Fibroblast of lung (primary cell): Measurements from ENCODE around the gene CX3CR1. TPM values are rescaled to one million over a fixed set of nuclear protein-coding genes. Genes with fewer than 3 reads are reported as not detected.

ENCODE experiments used
- DNase-seq, 2 donors: peaks; one replicate each; pipeline versions ENCODE4 v3.0.0 to v3.0.0-alpha.2; 2010; ENCODE audit warnings: low read depth in 2 of 2
- H2AFZ ChIP-seq: 2 replicates; pipeline ENCODE4 v1.5.1; 2012; ENCODE audit warnings: low read length, control low read depth, inconsistent platforms
- H3K27ac ChIP-seq: 2 replicates; pipeline ENCODE4 v1.5.1; 2011; ENCODE audit warnings: low read length, control low read depth; ENCODE audit not compliant: insufficient read depth
- H3K27me3 ChIP-seq: 2 replicates; pipeline ENCODE4 v1.5.1; 2011; ENCODE audit warnings: mild to moderate bottlenecking, low read length; ENCODE audit not compliant: control insufficient read depth, insufficient read depth
- H3K36me3 ChIP-seq: 2 replicates; pipeline ENCODE4 v1.5.1; 2011; ENCODE audit warnings: low read length; ENCODE audit not compliant: control insufficient read depth, insufficient read depth
- H3K4me1 ChIP-seq: 2 replicates; pipeline ENCODE4 v1.5.1; 2011; ENCODE audit warnings: low read length; ENCODE audit not compliant: control insufficient read depth, insufficient read depth; ENCODE audit errors: extremely low read depth
- H3K4me2 ChIP-seq: 2 replicates; pipeline ENCODE4 v1.5.1; 2011; ENCODE audit warnings: low read length, control low read depth; ENCODE audit not compliant: insufficient read depth; ENCODE audit errors: extremely low read depth
- H3K4me3 ChIP-seq, 4 experiments: fragments of 200-600 bp in 1 of 4; sonication (generic) in 1 of 4; replicated peaks in 1 of 4; 2 replicates each; pipeline ENCODE4 v1.5.1; 2011 to 2016; ENCODE audit warnings: low read length in 4 of 4, low read depth in 3 of 4, mild to moderate bottlenecking in 3 of 4, control low read depth in 2 of 4, inconsistent platforms in 1 of 4, mixed read lengths in 1 of 4; ENCODE audit not compliant: insufficient read depth in 1 of 4; ENCODE audit errors: control extremely low read depth in 1 of 4
- H3K79me2 ChIP-seq: 2 replicates; pipeline ENCODE4 v1.5.1; 2012; ENCODE audit warnings: mild to moderate bottlenecking, low read length, inconsistent platforms; ENCODE audit not compliant: control insufficient read depth, insufficient read depth
- H3K9ac ChIP-seq: 2 replicates; pipeline ENCODE4 v1.5.1; 2011; ENCODE audit warnings: mild to moderate bottlenecking, low read length, control low read depth; ENCODE audit not compliant: insufficient read depth
- H3K9me3 ChIP-seq: 2 replicates; pipeline ENCODE4 v1.5.1; 2012; ENCODE audit warnings: low read depth, low read length; ENCODE audit not compliant: control insufficient read depth, insufficient read depth
- H4K20me1 ChIP-seq: 2 replicates; pipeline ENCODE4 v1.5.1; 2011; ENCODE audit warnings: low read length; ENCODE audit not compliant: control insufficient read depth, insufficient read depth; ENCODE audit errors: extremely low read depth
- EZH2 ChIP-seq: IDR thresholded peaks from 2 replicates; pipeline ENCODE4 v1.5.1; 2012; ENCODE audit warnings: low read length, control low read depth, mild to moderate bottlenecking; ENCODE audit errors: missing control alignments
- polyA plus RNA-seq, 2 donors: library from polyadenylated mRNA; depleted of rRNA in 1 of 2; stranded (reverse) in 1 of 2; unstranded in 1 of 2; fragments of >200 nt; gene quantifications; 2 replicates each; pipeline ENCODE4 v1.2.1, GENCODE V29; 2011 to 2012; ENCODE audit warnings: missing spikeins in 1 of 2
- total RNA-seq: library from RNA; depleted of rRNA; stranded (reverse); fragments of >200 nt; gene quantifications from 2 replicates; pipeline ENCODE4 v1.2.1, GENCODE V29; 2014
- TF ChIP-seq, protein P1 (sequence below), 2 donors: IDR thresholded peaks in 1 of 2; conservative IDR thresholded peaks in 1 of 2; 1 replicate in 1 of 2; 2 replicates in 1 of 2; pipeline ENCODE4 v1.5.1; 2011 to 2012; ENCODE audit warnings: low read length in 2 of 2, control low read depth in 1 of 2, inconsistent platforms in 1 of 2, low read depth in 1 of 2, mild to moderate bottlenecking in 1 of 2

CX3CR1 gene
- total and polyA plus RNA-seq, 2 donors (not counting 1 experiment from before 2014, with no cell fraction given): under 0.01 TPM; not detected in 1

DNA sequence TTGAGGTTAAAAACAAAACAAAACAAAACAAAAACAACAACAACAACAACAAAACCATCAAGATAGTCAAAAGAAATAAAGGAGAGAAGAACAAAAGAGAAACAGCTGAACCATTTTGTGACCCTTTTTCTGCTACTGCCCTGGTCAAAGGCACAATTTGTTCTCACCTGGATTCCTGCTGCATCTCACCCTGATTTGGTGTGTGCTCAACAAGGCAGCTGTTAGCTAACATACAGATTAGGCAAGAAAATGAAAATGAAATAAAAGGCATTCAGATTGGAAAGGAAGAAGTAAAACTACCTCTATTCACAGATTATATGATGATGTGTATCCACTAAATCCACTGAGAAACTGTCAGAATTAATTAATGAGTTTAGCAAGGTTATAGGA lies 58.7 kb downstream of the CX3CR1 start:
- no peaks in the 10 kb centered on the region for H3K27me3 ChIP-seq
- H4K20me1 ChIP-seq: no peaks in the 10 kb centered on the region
- H3K4me3 ChIP-seq: no peak overlapping the region
- H3K79me2 ChIP-seq: no peaks in the 10 kb centered on the region
- no peaks in the 10 kb centered on the region for H3K36me3 ChIP-seq
- TF ChIP-seq, protein P1, sequence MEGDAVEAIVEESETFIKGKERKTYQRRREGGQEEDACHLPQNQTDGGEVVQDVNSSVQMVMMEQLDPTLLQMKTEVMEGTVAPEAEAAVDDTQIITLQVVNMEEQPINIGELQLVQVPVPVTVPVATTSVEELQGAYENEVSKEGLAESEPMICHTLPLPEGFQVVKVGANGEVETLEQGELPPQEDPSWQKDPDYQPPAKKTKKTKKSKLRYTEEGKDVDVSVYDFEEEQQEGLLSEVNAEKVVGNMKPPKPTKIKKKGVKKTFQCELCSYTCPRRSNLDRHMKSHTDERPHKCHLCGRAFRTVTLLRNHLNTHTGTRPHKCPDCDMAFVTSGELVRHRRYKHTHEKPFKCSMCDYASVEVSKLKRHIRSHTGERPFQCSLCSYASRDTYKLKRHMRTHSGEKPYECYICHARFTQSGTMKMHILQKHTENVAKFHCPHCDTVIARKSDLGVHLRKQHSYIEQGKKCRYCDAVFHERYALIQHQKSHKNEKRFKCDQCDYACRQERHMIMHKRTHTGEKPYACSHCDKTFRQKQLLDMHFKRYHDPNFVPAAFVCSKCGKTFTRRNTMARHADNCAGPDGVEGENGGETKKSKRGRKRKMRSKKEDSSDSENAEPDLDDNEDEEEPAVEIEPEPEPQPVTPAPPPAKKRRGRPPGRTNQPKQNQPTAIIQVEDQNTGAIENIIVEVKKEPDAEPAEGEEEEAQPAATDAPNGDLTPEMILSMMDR (conservative IDR thresholded peaks at IDR 0.05 in 1 of 2, IDR thresholded peaks at IDR 0.05 in 1 of 2; ENCODE audit: low read depth in 1 of 2, low read length in 2 of 2): no peak
- TF ChIP-seq EZH2: no peak
- no peaks in the 10 kb centered on the region for H3K9me3 ChIP-seq
- H2AFZ ChIP-seq: no peak overlapping the region
- H3K4me2 ChIP-seq: no peak overlapping the region
- no peak overlapping the region for H3K9ac ChIP-seq
- H3K4me1 ChIP-seq: no peaks in the 10 kb centered on the region
- no peak overlapping the region for H3K27ac ChIP-seq
- DNase-seq: no peak

DNA sequence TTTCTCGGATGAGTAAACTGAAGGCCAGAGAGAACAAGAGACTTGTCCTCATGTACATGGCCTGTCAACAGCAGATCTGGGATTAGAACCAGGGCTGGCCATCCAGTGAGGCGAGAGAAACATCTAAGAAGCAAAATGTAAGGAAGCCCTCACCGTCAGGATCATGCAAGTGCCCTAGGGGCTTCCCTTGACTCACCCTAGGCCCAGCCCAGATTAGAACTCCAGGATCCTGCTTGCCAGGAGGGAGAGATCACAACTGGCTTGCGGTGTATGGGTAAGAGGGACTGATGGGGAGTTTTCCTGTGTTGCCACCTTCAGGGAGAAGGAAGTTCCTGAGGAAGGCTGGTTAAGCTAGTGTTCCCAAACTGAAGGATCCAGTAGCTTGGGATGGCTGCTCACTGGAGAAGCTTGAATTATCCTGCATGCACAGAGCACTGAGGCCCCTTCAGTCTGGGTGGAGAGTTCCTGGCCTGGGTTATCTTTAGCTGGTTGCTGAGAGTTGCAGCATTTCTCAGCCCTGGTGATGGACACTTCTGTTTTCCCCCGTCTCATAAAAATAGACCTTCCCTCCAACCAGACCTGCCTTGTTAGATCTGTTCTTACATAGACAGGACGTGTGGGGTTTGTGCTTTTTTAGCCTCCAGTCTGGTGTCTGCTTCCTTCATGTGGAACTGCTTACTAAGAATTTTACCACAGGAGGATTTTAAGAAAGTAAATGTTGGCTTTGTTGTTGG lies 59.3 kb downstream of the CX3CR1 start:
- Histone ChIP-seq H4K20me1 (no peaks in the 10 kb centered on the region), H3K27me3 (no peaks in the 10 kb centered on the region), H3K4me1 (no peaks in the 10 kb centered on the region), H3K79me2 (no peaks in the 10 kb centered on the region), H3K9ac (no peak overlapping the region), H3K36me3 (no peaks in the 10 kb centered on the region), H3K9me3 (no peaks in the 10 kb centered on the region), H3K27ac (no peak overlapping the region), H3K4me3 (no peak overlapping the region), H2AFZ (no peak overlapping the region), H3K4me2 (no peak overlapping the region)
- DNase-seq: no peak
- TF ChIP-seq, protein P1 (conservative IDR thresholded peaks at IDR 0.05 in 1 of 2, IDR thresholded peaks at IDR 0.05 in 1 of 2; ENCODE audit: low read depth in 1 of 2, low read length in 2 of 2): no peak
- TF ChIP-seq EZH2: no peak

DNA sequence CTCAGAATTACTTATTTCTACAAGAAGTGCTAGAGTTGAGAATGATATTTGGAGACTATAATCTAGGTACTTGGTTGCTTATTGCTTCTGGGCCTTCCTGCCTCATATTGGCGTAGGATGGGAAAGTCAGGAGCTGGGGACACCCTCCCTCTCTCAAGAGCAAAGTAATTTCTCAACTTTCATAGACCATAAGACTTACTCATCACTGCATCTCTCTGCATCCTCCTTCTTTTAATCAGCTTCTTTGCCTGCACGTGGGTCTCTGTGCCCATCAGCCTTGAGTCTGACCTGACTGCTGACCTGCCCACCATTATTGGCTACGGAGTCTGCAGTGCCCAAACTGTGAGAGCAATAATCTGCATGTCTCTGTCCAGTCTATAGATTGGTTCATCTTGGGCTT lies 60.1 kb downstream of the CX3CR1 start:
- H3K4me2 ChIP-seq: no peak overlapping the region
- H4K20me1 ChIP-seq: no peaks in the 10 kb centered on the region
- TF ChIP-seq, protein P1 (conservative IDR thresholded peaks at IDR 0.05 in 1 of 2, IDR thresholded peaks at IDR 0.05 in 1 of 2; ENCODE audit: low read depth in 1 of 2, low read length in 2 of 2): no peak
- TF ChIP-seq EZH2: no peak
- H3K27me3 ChIP-seq: no peaks in the 10 kb centered on the region
- H3K9me3 ChIP-seq: no peaks in the 10 kb centered on the region
- DNase-seq: no peak
- no peaks in the 10 kb centered on the region for H3K79me2 ChIP-seq
- H3K9ac ChIP-seq: no peak overlapping the region
- H3K4me1 ChIP-seq: no peaks in the 10 kb centered on the region
- no peak overlapping the region for H2AFZ ChIP-seq
- H3K27ac ChIP-seq: no peak overlapping the region
- H3K4me3 ChIP-seq: no peak overlapping the region
- no peaks in the 10 kb centered on the region for H3K36me3 ChIP-seq
